GM19455 (cell line): Measurements from ENCODE around the gene TBC1D25.
A peak's percentile ranks its signal among the peaks of the same experiment; 100 is the strongest.

Experiments
- ATAC-seq: cut with Tn5 transposase; IDR thresholded peaks from one replicate; pipeline ENCODE4 v1.9.1; 2021; ENCODE audit not compliant: unreplicated experiment

The TBC1D25 gene

GRCh38 chrX:48539345-48540027, at the start of gene TBC1D25:
Gene TBC1D25 (plus strand): TSS chrX:48539714. CDS start chrX:48539798, 84 bp downstream.
- peak; percentile 81 for ATAC-seq

- no peak for ATAC-seq
Observed at GRCh38 chrX:48489892-48490291, 49.6 kb upstream of the TBC1D25 start.

GRCh38 chrX:48490661-48491060, 48.9 kb upstream of the TBC1D25 start:
- no peak for ATAC-seq

GRCh38 chrX:48491809-48492208, 47.7 kb upstream of the TBC1D25 start:
- ATAC-seq: no peak

GRCh38 chrX:48492293-48492910, 47.1 kb upstream of the TBC1D25 start:
- no peak for ATAC-seq

- ATAC-seq: no peak
Observed at GRCh38 chrX:48493890-48494364, 45.6 kb upstream of the TBC1D25 start.

- no peak for ATAC-seq
Observed at GRCh38 chrX:48496660-48497059, 42.9 kb upstream of the TBC1D25 start.

GRCh38 chrX:48497871-48498270, 41.6 kb upstream of the TBC1D25 start:
- no peak for ATAC-seq

GRCh38 chrX:48498374-48498809, 41.1 kb upstream of the TBC1D25 start:
- no peak for ATAC-seq

GRCh38 chrX:48504261-48504660, 35.3 kb upstream of the TBC1D25 start:
- no peak for ATAC-seq

- ATAC-seq: no peak
Observed at GRCh38 chrX:48505481-48505880, 34.0 kb upstream of the TBC1D25 start.

GRCh38 chrX:48507246-48507645, 32.3 kb upstream of the TBC1D25 start:
- no peak for ATAC-seq

- ATAC-seq: no peak
Observed at GRCh38 chrX:48508400-48509244, 30.9 kb upstream of the TBC1D25 start, which contains the start of gene PORCN. Gene PORCN (plus strand): TSS chrX:48508992. CDS start chrX:48509821, 829 bp downstream.

GRCh38 chrX:48509245-48509590, 30.3 kb upstream of the TBC1D25 start:
- no peak for ATAC-seq

- no peak for ATAC-seq
Observed at GRCh38 chrX:48509619-48510018, 29.9 kb upstream of the TBC1D25 start.

GRCh38 chrX:48511560-48511959, 28.0 kb upstream of the TBC1D25 start:
- ATAC-seq: no peak

GRCh38 chrX:48512371-48512935, 27.1 kb upstream of the TBC1D25 start:
- no peak for ATAC-seq

- ATAC-seq: no peak
Observed at GRCh38 chrX:48513670-48514069, 25.8 kb upstream of the TBC1D25 start.

GRCh38 chrX:48514126-48514806, 25.2 kb upstream of the TBC1D25 start:
- ATAC-seq: no peak

- ATAC-seq: no peak
Observed at GRCh38 chrX:48514868-48515460, 24.6 kb upstream of the TBC1D25 start.
